NCI-H2196 (cell line): ENCODE measurements around the gene REV1.
"Not testable (repeated sequence)": the region's sequence is repeated elsewhere in the genome, so short reads cannot be mapped to it uniquely, and the experiment has no call there.

Experiments used
- DNase-seq: peaks from one replicate; lab custom pipeline; 2025; ENCODE audit not compliant: unreplicated experiment; lab: John Stamatoyannopoulos, UW

The REV1 gene

GRCh38 chr2:99404797-99405669 lies 84.8 kb downstream of the REV1 start:
- no peak for DNase-seq

- DNase-seq, result no peak
Measured at GRCh38 chr2:99404039-99404796, 85.6 kb downstream of the REV1 start.

- DNase-seq, result no peak
Measured at GRCh38 chr2:99403524-99403923, 86.3 kb downstream of the REV1 start.

GRCh38 chr2:99403084-99403483 lies 86.7 kb downstream of the REV1 start:
- DNase-seq, result no peak

GRCh38 chr2:99401841-99402240 lies 88.0 kb downstream of the REV1 start:
- no peak for DNase-seq

GRCh38 chr2:99399795-99400194 lies 90.0 kb downstream of the REV1 start:
- DNase-seq, result no peak

GRCh38 chr2:99399063-99399462 lies 90.8 kb downstream of the REV1 start:
- DNase-seq, result no peak

GRCh38 chr2:99398303-99398702 lies 91.5 kb downstream of the REV1 start:
- no peak for DNase-seq

GRCh38 chr2:99397266-99397920 lies 92.4 kb downstream of the REV1 start:
- DNase-seq, result peak; percentile 47

- DNase-seq, result no peak
Measured at GRCh38 chr2:99395589-99396130, 94.2 kb downstream of the REV1 start.

- no peak for DNase-seq
Measured at GRCh38 chr2:99389946-99390345, 99.9 kb downstream of the REV1 start.

GRCh38 chr2:99389371-99389770 lies 100.4 kb downstream of the REV1 start:
- DNase-seq, result no peak

GRCh38 chr2:99388892-99389291 lies 100.9 kb downstream of the REV1 start:
- DNase-seq, result no peak

- DNase-seq, result no peak
Measured at GRCh38 chr2:99386011-99386410, 103.8 kb downstream of the REV1 start.

GRCh38 chr2:99382143-99382542 lies 107.7 kb downstream of the REV1 start:
- DNase-seq, result no peak

- DNase-seq, result no peak
Measured at GRCh38 chr2:99380376-99381010, 109.3 kb downstream of the REV1 start.

- no peak for DNase-seq
Measured at GRCh38 chr2:99377879-99378278, 111.9 kb downstream of the REV1 start.

- DNase-seq, result no peak
Measured at GRCh38 chr2:99376254-99376864, 113.5 kb downstream of the REV1 start.

- DNase-seq, result no peak
Measured at GRCh38 chr2:99374747-99375146, 115.1 kb downstream of the REV1 start.

GRCh38 chr2:99373144-99373543 lies 116.7 kb downstream of the REV1 start:
- no peak for DNase-seq

GRCh38 chr2:99368854-99369253 lies 121.0 kb downstream of the REV1 start:
- DNase-seq, result not testable (repeated sequence)
